Hippocampal formation (tissue), 2 donors: Measurements from ENCODE around the gene CREG2.
"Not testable (repeated sequence)": the region's sequence is repeated elsewhere in the genome, so short reads cannot be mapped to it uniquely, and the experiment has no call there.

Experiments used
- DNase-seq, 2 donors: peaks; one replicate each; lab custom pipeline; 2025; lab: John Stamatoyannopoulos, UW

Gene CREG2

DNA sequence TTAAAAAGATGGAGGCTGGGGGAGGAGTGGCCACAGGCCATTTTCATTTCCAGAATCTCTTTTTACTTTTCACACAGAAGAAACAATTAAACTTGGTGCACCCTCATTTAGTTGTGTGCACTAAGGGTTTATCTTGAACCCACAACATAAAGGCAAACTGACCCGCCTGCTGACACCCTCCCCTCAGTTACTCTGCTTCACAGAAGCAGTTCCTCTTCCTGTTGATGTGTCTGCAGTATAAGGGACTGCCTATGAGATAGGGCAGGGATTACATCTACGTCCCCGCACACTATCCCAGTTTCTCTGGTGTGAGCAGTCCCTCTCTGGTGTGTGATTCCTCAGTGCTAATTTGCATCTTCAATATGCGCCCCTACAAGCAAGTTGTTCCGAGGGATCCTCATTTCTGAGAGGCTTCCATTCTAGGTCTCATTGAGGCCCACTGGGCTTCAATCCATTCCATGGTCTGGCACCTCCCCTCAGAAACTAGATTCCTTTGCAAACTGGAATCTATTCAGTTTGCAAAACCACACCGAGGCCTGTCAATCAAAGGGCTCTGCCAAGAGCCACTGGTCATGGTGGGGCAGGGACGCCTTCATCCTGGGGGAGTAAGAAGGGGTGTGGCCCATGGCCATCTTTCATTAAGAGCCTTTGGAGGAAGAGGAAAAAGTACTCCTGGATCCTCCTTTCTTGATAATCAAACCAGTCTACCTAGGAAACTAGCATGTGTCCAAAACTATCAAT, 12.3 kb downstream of the CREG2 start:
- no peak for DNase-seq

DNA sequence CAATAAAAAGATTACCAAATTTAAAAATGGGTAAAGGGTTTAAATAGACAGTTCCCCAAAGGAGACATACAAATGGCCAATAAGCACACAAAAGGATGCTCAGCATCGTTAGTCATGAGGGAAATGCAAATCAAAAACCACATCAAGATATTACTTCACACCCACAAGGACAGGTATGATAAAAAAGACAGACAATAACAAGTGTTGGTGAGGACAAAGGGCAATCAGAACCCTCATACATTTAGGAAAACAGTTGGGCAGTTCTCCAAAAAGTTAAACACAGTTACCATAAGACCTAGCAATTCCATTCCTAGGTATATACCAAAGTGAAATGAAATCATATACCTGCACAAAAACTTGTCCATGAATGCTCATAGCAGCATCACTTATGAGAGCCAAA, 14.5 kb downstream of the CREG2 start:
- DNase-seq, result no peak

DNA sequence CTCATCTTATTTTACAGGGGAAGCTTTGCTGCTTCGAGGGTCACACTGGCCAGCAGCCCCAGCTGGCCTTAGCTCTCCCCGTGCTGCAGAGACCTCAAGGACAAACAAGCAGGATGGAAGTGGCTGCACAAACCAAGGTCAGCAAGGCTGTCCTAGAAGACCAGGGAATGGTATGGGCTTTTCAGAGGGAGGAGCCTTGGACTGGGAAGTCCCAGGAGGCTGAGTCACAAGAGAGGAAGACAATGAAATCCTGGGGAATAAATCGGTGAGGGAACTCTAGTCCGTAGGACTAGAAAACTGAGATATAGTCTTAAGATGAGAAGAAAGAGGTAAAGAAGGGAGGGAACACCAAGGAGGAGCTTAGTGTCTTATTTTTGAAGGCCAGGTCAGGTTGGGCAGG, 15.7 kb downstream of the CREG2 start:
- DNase-seq, result no peak

DNA sequence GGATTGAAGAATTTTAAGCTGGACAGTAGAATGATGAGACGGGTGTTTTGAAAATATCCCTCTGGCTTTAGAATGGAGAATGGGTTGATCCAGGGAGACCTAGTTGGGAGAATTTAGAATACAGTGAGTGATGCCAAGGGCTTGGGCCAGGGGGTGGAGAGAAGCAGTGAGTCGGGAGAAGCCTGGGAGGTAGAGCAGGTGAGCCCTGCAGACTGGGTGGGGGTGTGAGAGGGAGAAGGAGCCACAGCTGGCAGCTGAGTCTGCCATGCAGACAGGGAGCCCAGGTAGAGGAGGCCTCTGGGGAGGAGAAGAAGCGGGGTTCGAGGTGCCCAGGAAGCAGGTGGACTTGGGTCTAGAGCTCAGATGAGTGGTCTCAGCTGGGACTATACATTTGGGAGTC, 18.2 kb downstream of the CREG2 start:
- no peak for DNase-seq

DNA sequence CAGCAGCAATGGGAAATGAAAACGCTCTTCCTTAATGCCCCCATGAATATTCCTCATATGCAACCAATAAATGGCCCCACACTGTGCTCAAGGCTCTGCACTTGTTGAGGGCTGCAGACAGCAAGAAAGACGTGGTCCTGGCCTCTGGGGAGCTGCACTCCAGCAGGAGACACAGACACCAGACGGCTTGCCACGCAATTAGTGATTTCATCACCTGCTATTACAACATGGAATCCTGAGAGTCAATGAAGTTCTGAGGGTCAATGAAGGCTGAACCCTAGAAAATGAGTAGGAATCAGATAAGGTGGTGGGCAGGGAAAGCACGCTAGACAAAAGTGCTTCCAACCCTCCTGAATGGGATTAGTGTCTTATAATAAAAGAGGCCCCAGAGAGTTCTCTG, 18.9 kb downstream of the CREG2 start:
- no peak for DNase-seq

DNA sequence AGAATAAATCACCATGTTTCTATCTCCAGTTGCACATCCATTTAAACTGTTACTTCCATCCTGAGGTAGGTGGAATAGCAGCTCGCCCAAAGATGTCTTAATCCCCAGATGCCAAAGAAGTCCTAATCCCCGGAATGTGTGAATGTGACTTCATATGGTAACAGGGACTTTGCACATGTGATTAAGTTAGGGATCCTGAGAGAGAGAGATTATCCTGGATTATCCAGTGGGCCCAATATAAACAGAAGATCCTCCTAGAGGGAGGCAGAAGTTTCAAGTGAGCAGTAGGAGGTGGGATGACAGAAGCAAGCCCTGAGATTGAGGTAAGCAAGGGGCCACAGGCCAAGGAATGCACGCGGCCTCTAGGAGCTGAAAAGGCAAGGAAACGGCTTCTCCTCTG, 19.8 kb downstream of the CREG2 start:
- no peak for DNase-seq

DNA sequence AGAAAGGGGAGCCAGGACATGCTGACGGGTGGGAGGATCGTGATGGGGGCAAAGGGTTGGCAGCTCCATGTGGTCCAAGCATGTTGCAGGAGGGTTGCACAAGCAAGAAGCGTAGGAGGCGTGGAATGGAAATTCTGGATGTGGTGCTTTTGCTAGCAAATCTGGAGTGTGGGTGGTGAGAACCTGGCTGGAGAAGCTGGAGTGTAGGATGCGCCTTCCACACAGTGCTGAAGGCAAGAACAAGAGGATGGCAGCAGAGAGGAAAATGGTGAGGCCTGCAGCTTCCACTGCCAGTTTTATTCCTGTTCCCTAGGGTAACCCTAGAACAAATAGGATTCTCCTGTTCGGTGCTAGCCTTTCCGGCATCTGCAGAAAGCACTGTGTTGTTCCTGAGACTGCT, 22.4 kb downstream of the CREG2 start:
- peak in 1 of 2 donors; percentile 24 for DNase-seq

DNA sequence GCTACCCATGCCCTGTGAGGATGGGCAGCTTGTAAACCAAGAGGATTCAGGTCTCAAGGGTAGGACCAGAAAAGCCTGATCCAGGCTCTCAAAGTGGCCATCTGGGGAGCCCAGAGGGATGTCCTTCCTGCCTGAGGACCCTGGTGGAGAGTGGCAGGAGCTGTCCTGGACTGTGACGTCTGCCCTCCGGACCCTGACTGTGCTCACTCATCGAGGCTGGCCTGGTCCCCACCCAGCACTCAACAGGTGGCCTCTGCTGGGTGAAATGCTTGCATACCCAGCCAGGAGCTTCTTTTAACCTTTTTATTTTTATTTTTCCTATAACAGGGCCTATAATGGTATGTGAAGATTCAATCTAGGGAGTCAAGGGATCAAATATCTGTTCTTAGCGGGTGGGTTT, 24.5 kb downstream of the CREG2 start:
- no peak for DNase-seq

DNA sequence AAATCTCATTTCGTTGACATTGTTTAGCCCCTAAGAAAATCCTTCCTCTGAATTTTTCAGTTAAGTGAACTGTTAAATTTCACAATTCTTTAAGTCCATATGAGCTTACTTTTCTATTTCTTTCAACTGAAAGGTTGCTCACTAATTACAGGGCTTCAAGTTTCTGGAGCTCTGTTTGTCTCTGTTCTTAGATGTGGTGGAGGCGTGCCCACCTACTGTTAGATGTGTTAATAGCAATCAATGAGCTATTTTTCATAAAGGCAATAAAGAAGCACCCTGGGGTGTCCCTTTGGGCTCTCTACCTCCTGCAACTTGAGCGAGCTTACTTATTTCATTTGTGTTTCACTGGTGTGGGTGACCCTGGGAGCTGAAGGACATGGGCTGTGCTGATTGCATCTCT, 25.0 kb downstream of the CREG2 start:
- no peak for DNase-seq

DNA sequence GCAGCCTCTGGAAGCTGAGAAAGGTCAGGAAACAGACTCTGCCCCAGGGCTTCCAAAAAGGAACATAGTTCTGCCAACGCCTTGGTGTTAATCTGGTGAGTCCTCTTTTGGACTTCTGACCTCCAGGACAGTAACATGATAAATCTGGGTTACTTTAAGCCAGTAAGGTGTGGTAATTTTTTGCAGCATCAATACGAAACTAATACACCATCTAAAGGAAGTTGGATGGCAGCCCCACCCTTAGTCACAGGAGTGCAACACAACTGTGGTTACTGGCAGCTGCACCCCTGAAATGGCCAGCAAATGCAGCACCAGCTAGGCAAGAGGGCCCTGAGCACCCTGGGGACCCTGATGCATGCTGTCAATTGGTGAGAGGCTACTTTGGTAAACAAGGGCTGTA, 25.8 kb downstream of the CREG2 start:
- DNase-seq, result no peak

DNA sequence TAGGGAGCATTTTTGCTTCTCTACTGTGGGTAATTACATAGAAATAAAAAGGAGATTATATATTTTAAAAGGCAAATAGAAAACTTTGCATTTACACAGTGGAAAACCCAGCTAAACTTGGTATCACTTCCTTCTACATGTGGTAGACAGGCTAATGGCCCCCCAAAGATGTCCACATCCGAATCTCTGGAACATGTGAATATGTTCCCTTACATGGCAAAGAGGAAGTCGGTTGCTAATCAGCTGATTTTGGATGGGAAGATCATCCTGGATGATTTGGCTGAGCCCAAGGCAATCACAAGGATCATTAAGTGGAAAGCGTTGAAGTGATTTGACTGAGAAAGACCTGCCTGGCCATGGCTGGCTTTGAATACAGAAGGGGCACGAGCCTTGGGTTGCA, 26.2 kb downstream of the CREG2 start:
- DNase-seq, result no peak

DNA sequence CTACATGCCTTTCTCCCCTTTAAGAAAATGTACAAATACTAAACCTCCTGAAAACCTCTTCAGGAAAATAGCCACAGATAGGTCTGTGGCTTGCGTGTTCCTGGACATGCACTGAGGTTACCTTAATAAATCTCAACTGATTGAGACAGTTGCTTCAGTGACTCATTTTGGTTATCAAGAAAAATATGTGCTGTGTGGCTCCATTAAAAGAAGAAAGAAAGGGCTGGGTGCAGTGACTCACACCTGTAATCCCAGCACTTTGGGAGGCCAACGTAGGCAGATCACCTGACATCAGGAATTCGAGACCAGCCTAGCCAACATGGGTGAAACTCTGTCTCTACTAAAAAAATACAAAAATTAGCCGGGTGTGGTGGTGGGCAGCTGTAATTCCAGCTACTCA, 27.1 kb downstream of the CREG2 start:
- no peak for DNase-seq

DNA sequence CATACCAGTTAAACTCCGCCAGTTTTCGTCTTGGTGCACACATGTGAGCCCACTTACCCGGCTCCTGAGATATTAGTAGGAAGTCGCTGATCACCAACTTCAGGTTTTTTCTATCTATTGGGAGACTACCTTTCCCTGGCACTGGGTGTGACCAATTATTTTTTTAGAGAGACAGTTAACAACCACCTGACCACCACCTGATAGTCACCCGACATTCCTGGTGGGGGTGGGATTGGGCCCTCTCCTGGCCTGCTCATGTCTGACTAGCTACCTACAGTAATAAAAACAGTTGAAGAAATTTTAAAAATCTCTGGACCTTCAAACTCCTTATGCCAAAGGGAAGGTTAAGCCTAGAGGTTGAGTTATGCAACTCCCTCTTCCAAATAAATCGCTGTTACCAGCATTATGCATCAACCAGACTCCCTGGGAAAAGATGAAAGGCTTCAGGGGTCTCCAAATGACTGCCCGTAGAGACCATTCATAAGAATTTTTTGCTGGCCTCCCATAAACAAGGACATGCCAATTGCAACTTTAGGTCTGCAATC, 27.8 kb downstream of the CREG2 start:
- DNase-seq, result no peak

DNA sequence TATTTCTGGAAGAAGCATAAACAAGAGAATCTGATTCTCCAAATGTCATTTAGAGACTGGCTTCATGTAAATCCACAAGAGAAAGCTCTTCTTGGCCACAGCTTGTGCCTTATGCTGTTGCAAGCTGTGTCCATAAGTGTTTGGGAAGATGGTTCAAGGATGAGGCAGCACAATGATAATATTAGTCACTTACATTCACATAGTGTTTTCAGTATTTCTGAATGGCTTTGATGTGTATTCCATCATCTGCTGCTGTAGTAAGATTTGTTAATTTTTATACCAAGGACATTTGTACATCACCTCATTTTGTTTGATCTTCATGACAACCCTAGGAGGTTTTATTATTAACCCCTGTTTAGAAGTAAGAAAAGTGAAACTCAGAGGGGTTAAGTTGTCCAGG, 29.9 kb downstream of the CREG2 start:
- DNase-seq, result no peak

DNA sequence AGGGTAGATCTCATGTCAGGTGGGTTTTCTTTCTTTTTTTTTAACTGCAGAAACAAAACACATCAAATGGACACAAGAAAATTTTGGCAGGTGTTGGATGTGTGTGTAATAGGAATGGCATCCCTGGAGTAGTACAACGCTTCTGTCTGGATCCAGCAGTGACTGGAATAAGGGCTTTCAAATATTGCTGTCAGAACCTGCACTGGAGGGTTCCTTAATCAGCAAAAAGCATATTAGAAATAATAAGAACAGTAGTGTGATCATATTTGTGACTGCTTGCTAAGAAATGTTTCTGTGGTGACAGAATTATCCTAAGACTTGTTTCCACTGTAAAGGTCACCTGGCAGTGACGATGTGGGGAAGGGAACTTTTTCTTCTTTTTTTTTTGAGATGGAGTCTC, 30.8 kb downstream of the CREG2 start:
- DNase-seq, result no peak

DNA sequence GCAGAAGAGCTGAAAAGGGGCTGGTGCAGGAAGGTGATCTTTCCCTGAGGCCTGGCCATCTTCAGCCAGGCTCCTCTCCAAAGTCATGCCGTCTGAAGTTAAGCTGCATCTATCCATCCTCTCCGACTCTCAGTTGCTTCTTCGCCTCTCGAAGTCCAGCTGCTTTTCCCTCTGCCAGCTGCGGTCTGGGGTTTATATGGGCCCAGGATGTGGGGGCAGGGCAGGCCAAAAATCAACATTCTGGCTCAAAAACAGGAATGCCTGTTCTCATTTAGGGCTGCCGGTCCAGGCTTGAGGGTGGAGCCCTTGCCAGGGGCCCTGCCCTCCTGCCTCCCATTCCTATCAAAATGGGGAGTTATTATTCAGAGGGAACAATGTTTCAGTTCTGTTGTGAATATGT, 31.2 kb downstream of the CREG2 start:
- no peak for DNase-seq

DNA sequence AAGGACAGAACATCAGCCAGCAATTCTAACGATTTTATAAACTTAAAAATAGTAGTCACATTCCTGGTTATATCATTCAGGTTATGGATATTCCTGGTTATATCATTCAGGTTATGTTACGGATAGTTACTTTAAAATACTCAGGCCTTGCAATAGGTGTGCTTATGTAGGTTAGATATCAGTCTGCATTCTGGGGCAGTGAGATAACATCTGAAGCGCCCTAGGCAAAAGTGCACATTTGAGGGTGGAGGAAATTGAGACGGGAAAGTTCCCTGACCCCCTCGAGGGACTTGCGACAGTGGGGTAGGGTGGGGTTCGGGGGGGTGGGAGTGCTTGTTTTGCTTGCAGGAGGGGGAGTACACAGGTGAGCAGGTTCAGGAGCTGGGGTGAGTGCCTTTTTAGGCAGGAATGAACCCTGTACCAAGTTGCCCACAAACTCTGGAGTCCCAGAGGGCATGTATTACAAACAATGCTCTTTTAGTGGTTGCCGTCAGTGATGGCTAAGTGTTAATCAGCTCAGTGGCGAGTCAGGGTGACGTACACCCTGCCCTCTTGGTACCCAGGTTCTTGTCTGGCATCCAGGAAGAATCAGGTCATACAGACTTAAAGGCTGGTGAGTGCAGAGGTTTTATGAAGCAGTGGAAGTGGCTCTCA, 31.8 kb downstream of the CREG2 start:
- no peak for DNase-seq

DNA sequence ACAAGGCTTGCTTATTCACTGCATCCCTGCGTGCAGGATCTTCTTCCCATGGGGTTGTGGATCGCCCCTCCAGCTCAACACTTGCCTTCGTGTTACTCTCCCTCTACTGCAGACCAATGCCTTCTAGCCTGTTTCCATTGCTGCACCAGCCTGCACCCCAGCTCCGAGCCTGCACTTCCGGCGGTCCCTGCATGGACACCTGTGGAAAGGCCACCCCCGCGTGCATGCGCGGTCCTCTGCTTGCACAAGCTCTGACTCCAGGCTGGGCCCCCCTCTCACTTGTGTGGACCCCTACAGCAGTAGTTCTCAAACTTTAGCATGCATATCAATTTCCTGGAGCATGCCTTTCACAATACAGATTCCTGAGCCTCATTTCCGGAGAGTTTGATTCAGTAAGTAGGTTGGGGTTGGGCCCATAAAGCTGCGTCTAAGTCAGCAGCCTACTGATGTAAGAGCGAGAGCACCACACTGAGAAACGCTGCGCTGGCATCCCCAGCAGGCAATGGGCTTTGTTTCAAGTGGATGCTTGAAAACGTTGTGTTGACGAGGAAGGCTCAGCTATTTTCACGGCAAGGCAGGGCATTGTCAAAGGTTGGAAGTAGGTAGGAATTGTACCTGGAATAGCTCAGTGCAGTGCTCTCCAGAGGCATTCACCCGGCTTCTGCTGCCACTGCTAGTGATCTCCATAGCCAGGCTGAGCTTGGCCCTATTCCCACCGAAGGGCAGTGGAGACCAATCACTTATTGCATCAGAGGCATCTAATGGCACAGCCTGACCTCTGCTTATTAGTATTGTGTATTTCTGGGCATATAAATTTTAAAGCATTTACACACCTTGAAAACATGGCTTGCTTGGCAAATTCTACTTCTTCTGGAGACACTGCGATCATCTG, 32.6 kb downstream of the CREG2 start:
- no peak for DNase-seq

DNA sequence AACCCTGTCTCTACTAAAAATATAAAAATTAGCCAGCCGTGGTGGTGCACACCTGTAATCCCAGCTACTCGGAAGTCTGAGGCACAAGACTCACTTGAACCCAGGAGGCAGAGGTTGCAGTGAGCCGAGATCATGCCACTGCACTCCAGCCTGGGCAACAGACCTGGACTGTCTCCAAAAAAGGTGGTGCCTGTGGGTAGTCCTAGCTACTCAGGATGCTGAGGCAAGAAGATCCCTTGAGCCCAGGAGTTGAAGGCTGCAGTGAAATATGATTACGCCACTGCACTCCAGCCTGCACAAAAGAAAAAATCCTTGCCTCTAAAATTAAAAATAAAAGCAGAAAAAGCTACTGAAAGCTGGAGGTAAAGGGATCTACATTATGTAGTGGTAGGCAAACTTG, 34.7 kb downstream of the CREG2 start:
- DNase-seq, result not testable (repeated sequence)

DNA sequence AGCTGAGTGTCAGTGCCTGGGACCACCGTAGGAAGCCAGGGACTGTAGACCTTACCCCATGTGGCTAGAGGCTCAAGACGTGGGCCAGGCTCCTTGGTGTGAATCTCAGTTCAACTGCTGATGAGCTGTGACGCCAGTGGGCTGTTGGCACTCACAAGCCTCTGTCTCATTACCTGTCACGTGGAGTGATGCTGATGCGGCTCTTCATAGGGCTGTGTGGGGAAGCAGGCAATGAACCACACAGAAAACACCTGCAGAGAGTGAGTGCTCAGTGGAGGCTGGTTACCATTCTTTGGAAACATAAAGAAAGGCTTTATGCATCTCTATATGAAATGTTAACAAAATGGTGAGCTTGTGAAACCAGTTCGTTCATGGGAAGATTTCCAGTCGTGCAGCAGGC, 36.1 kb downstream of the CREG2 start:
- DNase-seq, result no peak

DNA sequence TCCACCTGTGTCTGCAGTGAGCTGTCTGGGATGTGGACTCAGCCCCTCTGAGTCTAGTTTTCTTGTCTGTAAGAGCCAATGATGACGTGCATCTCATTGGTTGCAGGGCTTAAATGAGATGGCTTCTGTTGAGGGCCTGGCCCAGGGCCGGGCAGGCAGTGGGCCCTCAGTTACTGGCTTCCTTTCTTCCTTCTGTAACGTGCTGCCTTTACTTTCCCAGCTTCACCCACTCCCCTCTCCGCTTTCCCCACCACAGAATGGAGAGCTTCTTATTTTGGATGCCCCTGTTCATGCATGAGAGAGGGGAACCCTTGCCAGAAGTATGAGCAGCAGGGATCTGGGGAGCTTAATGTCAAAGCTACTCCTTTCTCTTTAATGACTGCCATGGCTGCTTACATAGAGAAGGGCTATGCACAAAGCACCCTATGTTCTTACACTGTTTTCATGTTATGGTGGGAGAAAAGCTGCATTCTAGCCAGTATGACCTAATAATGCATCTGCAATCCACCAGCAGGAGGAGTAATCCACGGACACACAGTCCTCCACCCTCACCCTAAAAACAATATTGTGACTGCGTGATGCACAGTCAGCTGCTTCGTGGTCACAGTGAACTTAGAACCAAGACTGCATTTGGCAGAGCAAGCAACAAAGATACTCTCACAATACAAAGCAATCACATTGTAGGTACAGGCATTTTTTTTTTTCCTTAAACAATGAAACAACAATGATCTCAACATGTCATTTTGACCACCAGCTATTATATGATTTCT, 37.2 kb downstream of the CREG2 start:
- DNase-seq, result peak; percentile 21 to 63

DNA sequence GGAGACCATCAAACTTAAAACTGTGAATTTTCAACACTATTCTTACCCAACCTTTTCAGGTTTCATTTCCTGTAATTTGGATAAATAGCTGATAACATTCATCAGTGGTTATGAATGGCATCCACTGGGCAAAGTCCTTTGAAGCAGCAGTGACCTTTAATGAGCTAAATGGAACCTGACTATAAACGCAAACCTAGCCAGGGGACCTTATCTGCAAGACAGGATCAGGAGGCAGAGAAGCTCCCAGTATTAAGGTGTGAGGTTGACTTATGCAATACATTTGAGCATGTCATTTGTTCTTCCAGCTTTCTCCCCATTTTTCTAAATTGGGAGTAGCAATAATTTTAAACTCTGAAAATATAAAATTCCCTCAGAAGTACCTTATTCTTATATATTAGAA, 38.4 kb downstream of the CREG2 start:
- no peak for DNase-seq
